ENCODE measurements around the gene PSME3. TPM values are rescaled to one million over a fixed set of nuclear protein-coding genes. Genes with fewer than 3 reads are reported as not detected.

The PSME3 gene
- total and polyA plus RNA-seq, 8 donors: 26.4 to 75.8 (median 68.7) TPM

DNA sequence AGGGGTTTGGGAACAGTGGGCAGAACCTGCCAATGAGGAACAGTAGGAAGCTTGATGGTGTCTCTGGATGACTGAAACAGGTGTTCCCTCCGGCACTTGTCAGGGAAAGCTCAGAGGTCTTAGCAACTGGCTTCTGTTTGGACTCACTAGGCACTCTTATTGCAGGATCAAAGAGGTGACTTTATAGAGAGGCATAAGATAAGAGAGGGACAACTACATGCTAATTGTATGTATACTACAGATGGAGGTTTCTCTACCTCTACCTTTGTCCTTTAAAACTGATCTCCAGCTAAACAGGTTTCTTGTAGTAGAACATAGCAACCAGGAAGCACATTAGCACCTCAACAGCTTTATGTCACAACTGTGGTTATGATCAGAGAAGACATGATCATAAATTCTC is 26.9 kb upstream of the PSME3 start:
- WGBS, 5 donors: 48 to 94% (median 54%) methylated on average over 1 of the region's 1 CpG
- Histone ChIP-seq H3K4me3 (no peak overlapping the region), H3K4me1 (peaks cover 13 to 59% (median 35%) of the 10 kb centered on the region in 4 donors), H3K27me3 (no peaks in the 10 kb centered on the region), H3K36me3 (peaks cover 6 to 23% (median 22%) of the 10 kb centered on the region in 4 donors), H3K9me3 (no peaks in the 10 kb centered on the region), H3K27ac (peak overlapping the region; percentile 71 to 95 (median 80))
- peak in 1 of 2 donors; percentile 38 for DNase-seq
- TF ChIP-seq POLR2A (IDR thresholded peaks at IDR 0.05): no peak
- TF ChIP-seq POLR2AphosphoS5 (IDR thresholded peaks at IDR 0.05): no peak
- TF ChIP-seq, protein P1, sequence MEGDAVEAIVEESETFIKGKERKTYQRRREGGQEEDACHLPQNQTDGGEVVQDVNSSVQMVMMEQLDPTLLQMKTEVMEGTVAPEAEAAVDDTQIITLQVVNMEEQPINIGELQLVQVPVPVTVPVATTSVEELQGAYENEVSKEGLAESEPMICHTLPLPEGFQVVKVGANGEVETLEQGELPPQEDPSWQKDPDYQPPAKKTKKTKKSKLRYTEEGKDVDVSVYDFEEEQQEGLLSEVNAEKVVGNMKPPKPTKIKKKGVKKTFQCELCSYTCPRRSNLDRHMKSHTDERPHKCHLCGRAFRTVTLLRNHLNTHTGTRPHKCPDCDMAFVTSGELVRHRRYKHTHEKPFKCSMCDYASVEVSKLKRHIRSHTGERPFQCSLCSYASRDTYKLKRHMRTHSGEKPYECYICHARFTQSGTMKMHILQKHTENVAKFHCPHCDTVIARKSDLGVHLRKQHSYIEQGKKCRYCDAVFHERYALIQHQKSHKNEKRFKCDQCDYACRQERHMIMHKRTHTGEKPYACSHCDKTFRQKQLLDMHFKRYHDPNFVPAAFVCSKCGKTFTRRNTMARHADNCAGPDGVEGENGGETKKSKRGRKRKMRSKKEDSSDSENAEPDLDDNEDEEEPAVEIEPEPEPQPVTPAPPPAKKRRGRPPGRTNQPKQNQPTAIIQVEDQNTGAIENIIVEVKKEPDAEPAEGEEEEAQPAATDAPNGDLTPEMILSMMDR (IDR thresholded peaks at IDR 0.05): no peak
- TF ChIP-seq EP300 (IDR thresholded peaks at IDR 0.05): no peak
- intact Hi-C loops (cut with DNase I; ENCODE audit: low total_unique reads): no loop called here

DNA sequence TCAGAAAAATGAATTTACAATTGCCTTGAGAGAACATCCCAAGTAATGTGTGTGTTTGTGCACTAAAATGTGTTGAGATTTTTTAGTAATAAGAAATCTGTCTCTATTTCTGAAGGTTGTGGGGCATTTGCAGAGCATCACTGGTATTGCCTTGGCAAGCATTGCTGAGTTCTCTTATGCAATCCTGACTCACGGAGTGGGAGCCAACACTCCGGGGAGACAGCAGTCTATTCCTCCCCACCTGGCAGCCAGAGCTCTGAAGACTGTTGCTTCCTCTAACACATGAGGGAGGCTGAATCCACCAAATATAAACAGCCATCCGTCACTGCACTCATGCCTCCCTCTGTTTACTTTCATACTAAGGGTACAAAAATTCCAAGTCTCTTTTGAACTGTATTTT is 23.9 kb upstream of the PSME3 start:
- H3K4me3 ChIP-seq: no peak overlapping the region
- TF ChIP-seq EP300 (IDR thresholded peaks at IDR 0.05) (no peak), POLR2A (IDR thresholded peaks at IDR 0.05) (no peak), POLR2AphosphoS5 (IDR thresholded peaks at IDR 0.05) (peak in 1 of 3 donors; percentile 50)
- TF ChIP-seq, protein P1 (IDR thresholded peaks at IDR 0.05): no peak
- intact Hi-C loops (cut with DNase I; ENCODE audit: low total_unique reads): no loop called here
- no peak for DNase-seq
- 16 to 27% (median 20%) methylated on average over 3 of the region's 3 CpGs for WGBS, 5 donors
- peaks cover 31 to 53% (median 51%) of the 10 kb centered on the region in 4 donors for H3K36me3 ChIP-seq
- peak overlapping the region in 3 of 5 donors; percentile 11 to 53 (median 49) for H3K27ac ChIP-seq
- no peaks in the 10 kb centered on the region for H3K9me3 ChIP-seq
- no peaks in the 10 kb centered on the region for H3K27me3 ChIP-seq
- H3K4me1 ChIP-seq: peaks cover 0 to 45% (median 22%) of the 10 kb centered on the region in 4 donors

DNA sequence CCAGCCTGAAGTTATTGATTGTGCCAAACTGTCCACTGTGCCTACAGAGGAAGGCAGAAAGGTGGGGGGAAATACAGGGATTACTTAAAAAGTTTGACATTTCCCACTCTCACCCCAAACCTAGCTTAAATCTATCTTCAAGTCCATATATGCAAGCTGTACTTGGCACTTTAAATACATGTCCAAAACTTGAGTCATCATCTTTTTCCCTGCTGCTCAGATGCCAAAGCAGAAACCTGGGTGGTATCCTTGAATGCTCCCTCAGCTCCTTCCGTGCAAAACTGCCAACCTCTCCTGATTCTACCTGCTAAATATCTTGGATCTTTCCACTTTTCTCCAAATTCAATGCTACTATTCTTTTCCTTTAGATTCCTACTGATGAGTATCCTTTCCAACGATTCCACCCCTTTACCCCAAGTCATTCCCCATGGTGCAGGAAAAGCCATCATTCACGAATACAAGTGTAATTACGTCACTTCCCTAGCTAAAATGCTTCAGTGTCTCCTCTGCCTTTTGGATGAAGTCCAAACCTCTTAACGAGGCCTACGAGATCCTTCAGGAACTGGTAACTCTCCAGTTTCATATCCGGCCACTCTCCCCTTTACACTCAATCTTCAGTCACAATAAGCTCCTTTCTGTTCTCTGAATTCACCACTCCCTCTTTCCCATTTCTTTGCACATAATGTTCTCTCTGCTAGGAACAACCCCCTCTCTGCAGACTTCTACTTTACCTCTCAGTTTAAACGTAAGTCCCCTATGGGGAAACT is 18.4 kb upstream of the PSME3 start:
- H3K9me3 ChIP-seq: no peaks in the 10 kb centered on the region
- H3K27ac ChIP-seq: peak overlapping the region in 4 of 5 donors; percentile 26 to 46 (median 42)
- peak in 1 of 2 donors; percentile 30 for DNase-seq
- H3K36me3 ChIP-seq: peaks cover 86 to 100% (median 99%) of the 10 kb centered on the region in 4 donors
- no peaks in the 10 kb centered on the region for H3K27me3 ChIP-seq
- intact Hi-C loops (cut with DNase I; ENCODE audit: low total_unique reads): no loop called here
- WGBS, 5 donors: 61 to 74% (median 73%) methylated on average over 8 of the region's 8 CpGs
- peaks cover 0 to 15% (median 5%) of the 10 kb centered on the region in 4 donors for H3K4me1 ChIP-seq
- H3K4me3 ChIP-seq: no peak overlapping the region
- peak in 1 of 3 donors; percentile 6 for TF ChIP-seq POLR2AphosphoS5 (IDR thresholded peaks at IDR 0.05)
- no peak for TF ChIP-seq POLR2A (IDR thresholded peaks at IDR 0.05)

DNA sequence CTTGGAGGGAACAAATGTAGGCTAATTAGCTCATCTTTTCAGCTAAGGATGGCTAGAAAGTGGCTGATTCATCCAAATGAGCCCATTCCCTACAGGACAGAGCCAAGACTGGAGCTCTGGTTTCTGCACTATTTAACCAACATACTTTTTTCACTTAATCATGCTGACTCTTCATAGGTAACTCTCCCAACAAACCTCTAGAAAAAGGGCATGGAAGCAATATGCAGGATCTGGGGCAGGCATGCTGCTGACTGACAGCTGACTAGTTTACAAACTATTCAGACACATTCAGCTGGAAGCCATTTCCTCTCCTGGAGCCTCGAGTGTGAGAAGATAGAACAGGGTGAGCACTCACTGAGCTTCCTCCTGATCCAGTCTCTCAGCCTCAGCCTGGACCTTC is 15.3 kb upstream of the PSME3 start:
- 46 to 83% (median 70%) methylated on average over 1 of the region's 1 CpG for WGBS, 5 donors
- H3K4me1 ChIP-seq: peaks cover 4 to 32% (median 17%) of the 10 kb centered on the region in 4 donors
- H3K27ac ChIP-seq: no peak overlapping the region
- no peaks in the 10 kb centered on the region for H3K27me3 ChIP-seq
- H3K4me3 ChIP-seq: no peak overlapping the region
- no peak for TF ChIP-seq POLR2AphosphoS5 (IDR thresholded peaks at IDR 0.05)
- no peaks in the 10 kb centered on the region for H3K9me3 ChIP-seq
- H3K36me3 ChIP-seq: peaks cover 70 to 100% (median 96%) of the 10 kb centered on the region in 4 donors
- intact Hi-C loops (cut with DNase I; ENCODE audit: low total_unique reads): no loop called here
- no peak for DNase-seq

DNA sequence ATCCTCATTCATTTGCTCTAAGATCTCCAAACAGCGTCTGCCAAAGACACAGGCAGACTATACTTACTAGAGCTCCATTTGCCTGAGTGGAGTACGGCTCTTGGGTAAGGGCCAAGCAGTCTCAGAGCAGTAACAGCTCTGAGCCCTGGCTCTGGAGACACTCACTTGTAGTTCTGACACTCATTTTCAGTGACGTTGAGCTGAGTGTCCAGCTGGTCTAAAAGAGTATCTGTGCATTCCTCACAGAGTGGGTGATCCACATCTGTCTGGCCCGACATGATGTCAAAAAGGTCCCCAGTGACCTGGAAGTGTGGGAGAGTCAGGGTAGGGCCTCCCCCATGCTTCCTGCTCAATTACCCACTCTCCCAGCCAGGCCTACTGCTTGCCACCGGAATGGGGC is 14.8 kb upstream of the PSME3 start:
- H3K4me1 ChIP-seq: peaks cover 9 to 37% (median 22%) of the 10 kb centered on the region in 4 donors
- peaks cover 66 to 96% (median 91%) of the 10 kb centered on the region in 4 donors for H3K36me3 ChIP-seq
- DNase-seq: no peak
- no peak overlapping the region for H3K4me3 ChIP-seq
- no peak for TF ChIP-seq POLR2AphosphoS5 (IDR thresholded peaks at IDR 0.05)
- TF ChIP-seq, protein P1 (IDR thresholded peaks at IDR 0.05): no peak
- no peak for TF ChIP-seq EP300 (IDR thresholded peaks at IDR 0.05)
- no peak for TF ChIP-seq POLR2A (IDR thresholded peaks at IDR 0.05)
- H3K27ac ChIP-seq: peak overlapping the region in 1 of 5 donors; percentile 21
- WGBS, 5 donors: 80 to 90% (median 86%) methylated on average over 4 to 5 of the region's 5 CpGs
- intact Hi-C loops (cut with DNase I; ENCODE audit: low total_unique reads): no loop called here
- no peaks in the 10 kb centered on the region for H3K9me3 ChIP-seq
- H3K27me3 ChIP-seq: no peaks in the 10 kb centered on the region
